ENCODE data around the gene ID3.

Gene ID3

GRCh38 chr1:23559136-23559984 lies at the start of gene ID3:
Gene ID3 (minus strand): TSS chr1:23559501. CDS start chr1:23559426, 75 bp downstream.
- peak; percentile 84 to 85 for DNase-seq

GRCh38 chr1:23607944-23608343 lies 48.6 kb upstream of the ID3 start:
- DNase-seq: no peak

- DNase-seq: no peak
Measured at GRCh38 chr1:23601968-23602876, 42.9 kb upstream of the ID3 start.

- no peak for DNase-seq
Measured at GRCh38 chr1:23601135-23601967, 42.0 kb upstream of the ID3 start.

- no peak for DNase-seq
Measured at GRCh38 chr1:23600283-23600682, 41.0 kb upstream of the ID3 start.

GRCh38 chr1:23599125-23599524 lies 39.8 kb upstream of the ID3 start:
- DNase-seq: no peak

- no peak for DNase-seq
Measured at GRCh38 chr1:23598424-23598823, 39.1 kb upstream of the ID3 start.

GRCh38 chr1:23597635-23598388 lies 38.5 kb upstream of the ID3 start:
- no peak for DNase-seq

GRCh38 chr1:23596382-23597358 lies 37.4 kb upstream of the ID3 start:
- DNase-seq: no peak

- no peak for DNase-seq
Measured at GRCh38 chr1:23594927-23595353, 35.6 kb upstream of the ID3 start.

GRCh38 chr1:23594149-23594907 lies 35.0 kb upstream of the ID3 start:
- DNase-seq: no peak

GRCh38 chr1:23593556-23594148 lies 34.4 kb upstream of the ID3 start:
- DNase-seq: no peak

GRCh38 chr1:23593042-23593521 lies 33.8 kb upstream of the ID3 start:
- no peak for DNase-seq

GRCh38 chr1:23592209-23592892 lies 33.0 kb upstream of the ID3 start:
- DNase-seq: no peak

- peak in 1 of 2 experiments; percentile 32 for DNase-seq
Measured at GRCh38 chr1:23591460-23592208, 32.3 kb upstream of the ID3 start.

GRCh38 chr1:23590058-23590783 lies 30.9 kb upstream of the ID3 start:
- DNase-seq: no peak

GRCh38 chr1:23589585-23589986 lies 30.3 kb upstream of the ID3 start:
- no peak for DNase-seq
